ENCODE data around the gene ANKRD24. TPM values are rescaled to one million over a fixed set of nuclear protein-coding genes. Genes with fewer than 3 reads are reported as not detected.
"Not testable (repeated sequence)": the region's sequence is repeated elsewhere in the genome, so short reads cannot be mapped to it uniquely, and the experiment has no call there.

The ANKRD24 gene
- total RNA-seq, 4 donors from 2014 or later, result 0.83 to 3.9 (median 1.6) TPM

DNA sequence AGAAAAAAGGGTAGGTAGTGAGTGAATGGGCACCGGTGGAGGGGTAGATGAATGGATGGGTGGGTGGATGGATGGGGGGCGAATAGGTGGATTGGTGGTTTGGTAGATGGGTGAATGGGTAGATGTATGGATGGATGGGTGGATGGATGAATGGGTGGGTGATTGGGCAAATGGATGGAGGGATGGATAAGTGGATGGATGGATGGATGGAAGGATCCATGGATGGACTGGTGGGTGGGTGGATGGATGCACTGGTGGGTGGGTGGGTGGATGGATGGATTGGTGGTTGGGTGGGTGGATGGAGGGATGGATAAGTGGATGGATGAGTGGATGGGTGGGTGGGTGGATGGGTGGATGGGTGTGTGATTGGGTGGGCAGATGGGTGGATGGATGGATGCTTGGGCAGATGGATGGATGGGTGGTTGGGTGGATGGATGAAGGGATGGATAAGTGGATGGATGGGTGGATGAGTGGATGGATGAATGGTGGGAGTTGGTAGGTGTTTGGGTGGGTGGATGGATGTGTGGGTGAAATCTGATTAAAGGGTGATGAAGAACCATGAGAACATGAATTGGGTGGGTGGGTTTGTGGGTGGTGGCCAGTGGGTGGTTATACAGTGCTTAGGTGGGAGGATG, 2.3 kb downstream of the ANKRD24 start:
- Histone ChIP-seq H3K4me1 (peaks cover 5 to 24% (median 10%) of the 10 kb centered on the region in 4 donors), H3K36me3 (peaks cover 0 to 6% (median 0%) of the 10 kb centered on the region in 3 donors), H3K9me3 (no peaks in the 10 kb centered on the region), H3K27me3 (no peaks in the 10 kb centered on the region), H3K4me3 (no peak overlapping the region), H3K27ac (no peak overlapping the region)
- no peak for DNase-seq
- TF ChIP-seq POLR2A (IDR thresholded peaks at IDR 0.05) (no peak), CTCF (IDR thresholded peaks at IDR 0.05) (no peak)

DNA sequence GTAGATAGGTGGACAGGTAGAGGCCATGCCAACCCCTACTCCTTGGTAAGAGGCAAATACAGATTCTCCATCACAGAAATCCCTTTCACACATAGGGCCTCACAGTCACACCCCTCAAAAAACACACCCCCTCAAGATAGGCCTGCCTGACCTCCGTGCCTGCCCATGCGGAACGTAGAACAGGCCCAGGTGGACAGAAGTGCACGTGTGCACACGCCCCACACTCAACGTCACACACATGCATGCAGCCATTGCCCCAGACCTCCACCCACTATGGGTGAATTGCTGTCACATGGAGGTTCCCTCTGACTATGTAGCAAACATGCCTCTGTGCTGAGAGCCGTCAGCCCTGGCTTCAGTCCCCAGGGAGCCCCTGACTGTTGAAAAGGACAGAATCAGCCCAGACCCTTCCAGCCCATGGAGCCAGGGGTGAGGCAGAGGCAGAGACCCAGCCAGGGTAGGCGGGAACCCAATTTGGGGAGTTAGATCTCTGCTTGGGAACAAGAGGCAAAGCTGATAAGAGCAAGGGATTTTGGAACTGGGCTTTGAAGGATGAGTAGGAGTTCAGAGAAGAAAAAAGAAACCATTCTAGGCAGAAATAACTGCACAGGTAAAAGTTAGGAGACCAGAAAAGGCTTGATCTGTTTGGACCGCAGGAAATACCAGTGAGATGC, 3.1 kb downstream of the ANKRD24 start:
- Histone ChIP-seq H3K9me3 (no peaks in the 10 kb centered on the region), H3K4me1 (peaks cover 2 to 20% (median 7%) of the 10 kb centered on the region in 4 donors)
- no peak for DNase-seq

DNA sequence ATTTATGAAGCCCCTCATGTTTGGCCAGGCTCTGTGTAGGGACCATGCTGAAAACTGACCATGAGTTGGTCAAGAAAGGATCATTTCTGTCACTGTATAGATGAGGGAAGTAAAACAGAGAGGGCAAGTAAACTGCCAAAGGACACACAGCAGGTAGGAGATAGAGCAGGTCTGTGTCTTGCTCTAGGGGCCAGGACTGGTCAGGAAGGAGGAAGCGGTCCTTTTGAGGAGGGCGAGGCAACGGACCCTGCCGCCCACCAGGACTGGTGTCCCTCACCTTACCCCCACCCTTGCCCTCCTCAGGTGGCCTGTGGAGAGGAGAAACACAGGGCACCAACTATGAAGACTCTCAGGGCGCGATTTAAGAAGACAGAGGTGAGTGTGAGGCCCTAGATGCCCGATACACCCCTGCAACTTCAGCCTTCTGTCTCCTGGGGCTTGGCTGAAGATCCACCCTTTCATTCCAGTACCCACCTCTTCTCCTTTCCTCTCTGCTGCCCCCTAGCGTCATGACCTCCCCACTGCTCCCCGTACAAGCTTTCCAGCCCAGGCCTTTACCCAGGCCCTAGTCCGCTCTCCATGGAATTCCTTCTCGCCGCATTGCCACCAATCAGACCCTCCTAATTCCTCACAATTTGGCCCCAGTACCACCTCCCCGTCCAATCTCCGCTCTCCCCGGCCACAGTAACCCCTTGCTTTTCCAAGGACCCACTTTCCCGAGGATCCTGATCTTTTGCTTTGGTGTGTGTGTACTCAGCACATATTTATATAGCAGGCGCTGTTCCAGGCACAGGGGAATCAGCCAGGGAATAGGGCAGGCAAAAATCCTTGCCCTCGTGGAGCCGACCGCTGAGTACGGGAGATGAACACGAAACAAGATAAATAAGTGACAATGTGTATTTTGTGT, 3.9 kb downstream of the ANKRD24 start:
- peak; percentile 65 to 90 (median 84) for DNase-seq
- no peak overlapping the region for H3K4me3 ChIP-seq
- peaks cover 0 to 12% (median 3%) of the 10 kb centered on the region in 4 donors for H3K4me1 ChIP-seq
- no peaks in the 10 kb centered on the region for H3K9me3 ChIP-seq
- H3K36me3 ChIP-seq, result no peaks in the 10 kb centered on the region
- TF ChIP-seq CTCF (IDR thresholded peaks at IDR 0.05) (peak; percentile 28 to 82 (median 73)), POLR2A (IDR thresholded peaks at IDR 0.05) (no peak)
- no peaks in the 10 kb centered on the region for H3K27me3 ChIP-seq
- peak overlapping the region in 1 of 4 donors; percentile 19 for H3K27ac ChIP-seq

More for the DNA sequence above, 3.1 kb downstream of the ANKRD24 start:
- no peak overlapping the region for H3K27ac ChIP-seq
- H3K27me3 ChIP-seq, result no peaks in the 10 kb centered on the region
- TF ChIP-seq CTCF (IDR thresholded peaks at IDR 0.05) (no peak), POLR2A (IDR thresholded peaks at IDR 0.05) (no peak)
- peaks cover 0 to under 1% (median 0%) of the 10 kb centered on the region in 3 donors for H3K36me3 ChIP-seq
- no peak overlapping the region for H3K4me3 ChIP-seq

- TF ChIP-seq POLR2A (IDR thresholded peaks at IDR 0.05) (no peak), CTCF (IDR thresholded peaks at IDR 0.05) (no peak)
- Histone ChIP-seq H3K9me3 (no peaks in the 10 kb centered on the region), H3K27me3 (no peaks in the 10 kb centered on the region), H3K4me1 (peaks cover 0 to 7% (median 0%) of the 10 kb centered on the region in 4 donors), H3K27ac (no peak overlapping the region), H3K4me3 (no peak overlapping the region), H3K36me3 (no peaks in the 10 kb centered on the region)
- DNase-seq, result no peak
Observed at GRCh38 chr19:4187313-4188122, 5.0 kb downstream of the ANKRD24 start.

DNA sequence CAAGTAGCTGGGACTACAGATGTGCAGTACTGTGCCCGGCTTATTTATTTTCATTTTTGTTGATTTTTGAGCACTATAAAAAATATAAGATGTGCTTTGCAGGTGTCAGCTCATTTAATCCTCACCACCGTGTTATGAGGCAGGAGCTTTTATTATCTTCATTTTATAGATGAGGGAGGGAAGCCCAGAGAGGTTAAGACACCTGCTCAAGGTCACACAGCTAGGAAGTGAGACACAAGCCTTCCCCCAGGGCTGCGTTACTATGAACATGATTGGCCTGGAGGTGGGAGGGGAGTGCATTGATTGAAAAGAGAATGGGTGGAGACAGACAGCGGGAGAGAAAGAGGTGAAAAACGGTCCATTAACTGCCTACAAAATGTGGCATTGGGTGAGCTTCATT, 7.2 kb downstream of the ANKRD24 start:
- no peak overlapping the region for H3K4me3 ChIP-seq
- TF ChIP-seq POLR2A (IDR thresholded peaks at IDR 0.05), result no peak
- no peak for TF ChIP-seq CTCF (IDR thresholded peaks at IDR 0.05)
- no peak overlapping the region for H3K27ac ChIP-seq
- no peak for DNase-seq
- H3K4me1 ChIP-seq, result no peaks in the 10 kb centered on the region
- no peaks in the 10 kb centered on the region for H3K27me3 ChIP-seq
- H3K9me3 ChIP-seq, result no peaks in the 10 kb centered on the region
- H3K36me3 ChIP-seq, result no peaks in the 10 kb centered on the region

- H3K36me3 ChIP-seq, H3K4me1 ChIP-seq, H3K9me3 ChIP-seq, H3K27me3 ChIP-seq, DNase-seq, H3K27ac ChIP-seq, H3K4me3 ChIP-seq: not testable (repeated sequence)
Observed at GRCh38 chr19:4192537-4192936, 10.0 kb downstream of the ANKRD24 start.
